Activated naive CD8-positive, alpha-beta T cell treated with anti-CD3 and anti-CD28 coated beads for 36 hours (primary cell): Measurements from ENCODE around the gene ZNF41. TPM values are rescaled to one million over a fixed set of nuclear protein-coding genes. Genes with fewer than 3 reads are reported as not detected.

Experiments used
- DNase-seq: peaks from one replicate; pipeline ENCODE4 v3.0.0; 2021
- H3K27ac Mint-ChIP-seq: one replicate; pipeline ENCODE4 v1.8.0; 2022; ENCODE audit warnings: mild to moderate bottlenecking, moderate library complexity, mixed read lengths
- H3K27me3 Mint-ChIP-seq: one replicate; pipeline ENCODE4 v1.8.0; 2022; ENCODE audit warnings: mild to moderate bottlenecking, mixed read lengths
- H3K36me3 Mint-ChIP-seq: one replicate; pipeline ENCODE4 v1.8.0; 2021; ENCODE audit warnings: mild to moderate bottlenecking, mixed read lengths
- H3K4me1 Mint-ChIP-seq: one replicate; pipeline ENCODE4 v1.8.0; 2021; ENCODE audit warnings: mixed read lengths
- H3K4me3 Mint-ChIP-seq: one replicate; pipeline ENCODE4 v1.8.0; 2022; ENCODE audit warnings: mild to moderate bottlenecking, moderate library complexity, mixed read lengths
- H3K9me3 Mint-ChIP-seq: one replicate; pipeline ENCODE4 v1.8.0; 2022; ENCODE audit warnings: mixed read lengths
- total RNA-seq, 2 experiments: library from RNA; stranded (reverse); gene quantifications; one replicate each; pipeline ENCODE4 v1.2.3, GENCODE V29; 2021

ZNF41 gene
- total RNA-seq, 2 experiments from 2014 or later: 8.8 TPM

DNA sequence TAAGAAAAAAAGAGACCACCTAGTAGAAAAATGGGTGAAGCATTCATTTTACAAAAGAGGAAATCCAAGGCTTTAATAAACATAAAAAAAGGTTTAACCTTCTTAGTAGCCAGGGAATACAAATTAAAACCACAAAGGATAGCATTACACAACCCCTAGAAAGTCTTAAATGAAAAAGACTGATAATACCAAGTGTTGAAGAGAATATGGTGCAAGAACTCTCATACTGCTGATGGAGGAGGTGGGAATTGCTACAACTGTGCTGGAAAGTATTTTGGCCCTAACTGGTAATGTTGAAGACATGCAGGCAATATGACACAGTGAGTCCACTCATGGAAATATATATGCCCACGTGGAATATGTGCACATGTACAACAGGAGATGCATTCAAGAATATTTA lies 22.5 kb downstream of the ZNF41 start:
- Mint-ChIP-seq H3K4me3 (no peak overlapping the region), H3K36me3 (peaks cover 41% of the 10 kb centered on the region), H3K27me3 (no peaks in the 10 kb centered on the region), H3K4me1 (peaks cover 2% of the 10 kb centered on the region), H3K27ac (no peak overlapping the region), H3K9me3 (no peaks in the 10 kb centered on the region)
- DNase-seq: no peak

DNA sequence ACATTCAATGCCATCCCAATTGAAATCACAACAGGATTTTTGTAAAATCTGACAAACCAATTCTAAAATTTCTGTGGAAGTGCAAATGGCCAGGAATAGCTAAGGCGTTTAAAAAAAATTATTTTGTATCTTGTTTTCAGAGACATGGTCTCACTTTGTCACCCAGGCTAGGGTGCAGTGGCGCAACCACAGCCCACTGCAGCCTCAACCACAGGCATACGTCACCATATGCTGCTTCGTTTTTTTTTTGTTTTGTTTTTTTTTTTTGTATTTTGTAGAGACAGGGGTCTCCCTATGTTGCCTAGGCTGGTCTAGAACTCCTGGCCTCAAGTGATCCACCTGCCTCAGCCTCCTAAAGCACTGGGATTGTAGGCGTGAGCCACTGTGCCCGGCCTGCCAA lies 24.5 kb downstream of the ZNF41 start:
- Mint-ChIP-seq H3K4me3 (no peak overlapping the region), H3K36me3 (peaks cover 43% of the 10 kb centered on the region), H3K4me1 (peaks cover 2% of the 10 kb centered on the region)

DNA sequence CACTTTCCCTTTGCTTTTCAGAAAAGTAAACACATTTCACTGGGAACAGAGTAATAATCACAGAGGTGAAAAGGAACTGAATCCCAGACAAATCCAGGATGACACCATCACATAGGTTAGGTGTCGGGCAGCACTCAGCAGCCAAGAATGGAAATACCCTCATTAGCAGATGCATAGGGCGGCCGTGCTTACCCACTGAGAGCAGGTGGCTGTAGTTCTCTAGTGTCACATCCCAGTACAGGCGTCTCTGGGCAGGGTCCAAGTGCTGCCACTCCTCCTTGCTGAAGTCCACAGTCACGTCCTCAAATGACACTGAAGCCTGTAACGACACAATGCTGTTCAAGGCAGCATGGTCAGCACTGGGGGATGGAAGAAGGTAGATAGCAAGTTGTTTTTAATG lies 26.9 kb downstream of the ZNF41 start:
- peaks cover 2% of the 10 kb centered on the region for H3K4me1 Mint-ChIP-seq
- no peak overlapping the region for H3K27ac Mint-ChIP-seq
- peaks cover 2% of the 10 kb centered on the region for H3K9me3 Mint-ChIP-seq
- no peak for DNase-seq
- no peaks in the 10 kb centered on the region for H3K27me3 Mint-ChIP-seq
- H3K4me3 Mint-ChIP-seq: no peak overlapping the region
- peaks cover 52% of the 10 kb centered on the region for H3K36me3 Mint-ChIP-seq

More for the DNA sequence above, 24.5 kb downstream of the ZNF41 start:
- peak; percentile 10 for DNase-seq
- Mint-ChIP-seq H3K27ac (no peak overlapping the region), H3K27me3 (no peaks in the 10 kb centered on the region), H3K9me3 (no peaks in the 10 kb centered on the region)

DNA sequence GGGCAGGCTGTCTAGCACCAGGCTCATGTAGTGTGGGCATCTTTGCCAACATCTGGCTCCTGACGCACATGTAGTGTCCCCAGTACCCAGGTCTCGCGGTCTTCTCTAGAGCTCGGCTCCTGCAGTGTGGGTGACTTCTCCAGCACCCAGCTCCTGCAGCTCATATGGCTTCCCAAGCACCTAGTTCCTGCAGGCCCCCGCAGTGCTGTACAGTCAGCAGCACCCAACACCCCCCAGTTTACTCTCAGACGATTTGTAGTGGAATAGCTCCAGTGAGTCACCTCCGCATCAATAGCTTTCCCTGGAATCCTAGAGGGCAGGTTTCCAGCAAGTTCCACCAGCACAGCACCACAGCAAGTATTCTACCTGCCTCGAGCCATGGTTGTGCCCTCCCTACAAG lies 30.9 kb downstream of the ZNF41 start:
- Mint-ChIP-seq H3K9me3 (peaks cover 23% of the 10 kb centered on the region), H3K36me3 (peaks cover 79% of the 10 kb centered on the region), H3K27ac (no peak overlapping the region), H3K27me3 (no peaks in the 10 kb centered on the region), H3K4me1 (no peaks in the 10 kb centered on the region), H3K4me3 (no peak overlapping the region)
- DNase-seq: no peak

DNA sequence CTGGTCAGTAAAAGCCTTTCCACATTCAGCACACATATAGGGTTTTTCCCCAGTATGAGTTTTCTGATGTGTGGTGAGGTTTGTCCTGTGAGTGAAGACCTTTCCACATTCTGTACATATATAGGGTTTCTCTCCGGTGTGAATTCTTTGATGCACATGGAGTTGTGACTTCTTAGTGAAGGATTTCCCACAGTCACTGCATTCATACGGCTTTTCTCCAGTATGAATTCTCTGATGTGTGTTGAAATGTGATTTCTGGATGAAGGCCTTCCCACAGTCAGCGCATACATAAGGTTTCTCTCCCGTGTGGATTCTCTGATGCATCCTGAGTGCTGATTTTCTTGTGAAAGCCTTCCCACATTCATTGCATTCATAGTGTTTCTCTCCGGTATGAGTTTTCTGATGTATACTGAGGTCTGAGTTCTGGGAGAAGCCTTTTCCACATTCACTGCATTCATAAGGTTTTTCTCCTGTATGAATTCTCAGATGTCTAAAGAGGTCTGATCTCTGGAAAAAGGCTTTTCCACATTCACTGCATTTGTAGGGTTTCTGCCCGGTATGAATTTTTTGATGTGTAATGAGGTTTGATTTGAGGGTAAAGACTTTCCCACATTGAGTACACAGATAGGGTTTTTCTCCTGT lies 34.7 kb downstream of the ZNF41 start:
- Mint-ChIP-seq H3K9me3 (peaks cover 33% of the 10 kb centered on the region), H3K4me3 (no peak overlapping the region), H3K4me1 (no peaks in the 10 kb centered on the region), H3K36me3 (peaks cover 81% of the 10 kb centered on the region), H3K27ac (no peak overlapping the region), H3K27me3 (no peaks in the 10 kb centered on the region)
- no peak for DNase-seq

DNA sequence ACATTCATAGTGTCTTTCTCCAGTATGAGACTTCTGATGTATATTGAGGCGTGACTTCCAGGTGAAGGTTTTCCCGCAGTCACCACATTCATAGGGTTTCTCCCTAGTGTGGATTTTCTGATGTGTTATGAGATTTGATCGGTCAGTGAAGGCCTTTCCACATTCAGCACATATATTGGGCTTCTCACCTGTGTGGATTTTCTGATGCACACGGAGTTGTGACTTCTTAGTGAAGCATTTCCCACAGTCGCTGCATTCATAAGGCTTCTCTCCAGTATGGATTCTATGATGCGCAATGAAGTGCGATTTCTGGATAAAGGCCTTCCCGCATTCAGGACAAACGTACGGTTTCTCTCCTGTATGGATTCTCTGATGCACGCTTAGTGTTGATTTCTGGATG lies 35.4 kb downstream of the ZNF41 start:
- no peak for DNase-seq
- Mint-ChIP-seq H3K27ac (no peak overlapping the region), H3K36me3 (peaks cover 76% of the 10 kb centered on the region), H3K4me3 (no peak overlapping the region), H3K27me3 (no peaks in the 10 kb centered on the region), H3K9me3 (peaks cover 33% of the 10 kb centered on the region), H3K4me1 (no peaks in the 10 kb centered on the region)

DNA sequence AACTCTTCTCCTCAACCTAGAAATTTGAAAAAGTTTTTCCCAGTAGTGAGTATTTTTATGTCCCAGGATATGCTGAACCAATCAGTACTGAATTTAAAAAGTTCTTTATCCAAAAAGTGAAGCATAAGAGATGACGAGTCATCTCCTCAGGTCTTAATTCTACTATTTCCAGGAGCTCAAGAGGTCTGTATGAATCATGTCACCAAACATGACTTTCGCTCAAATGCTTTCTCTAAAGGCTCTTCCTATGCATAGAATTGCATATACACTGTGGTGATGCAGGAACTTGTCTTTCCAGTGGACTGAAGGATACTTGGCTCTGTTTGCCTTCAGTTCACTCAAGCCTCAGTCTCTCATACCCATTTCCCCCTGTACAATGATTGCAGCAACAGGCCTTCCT lies 36.1 kb downstream of the ZNF41 start:
- H3K27me3 Mint-ChIP-seq: no peaks in the 10 kb centered on the region
- H3K9me3 Mint-ChIP-seq: peaks cover 35% of the 10 kb centered on the region
- H3K4me3 Mint-ChIP-seq: no peak overlapping the region
- H3K36me3 Mint-ChIP-seq: peaks cover 70% of the 10 kb centered on the region
- no peaks in the 10 kb centered on the region for H3K4me1 Mint-ChIP-seq
- DNase-seq: no peak
- H3K27ac Mint-ChIP-seq: no peak overlapping the region

DNA sequence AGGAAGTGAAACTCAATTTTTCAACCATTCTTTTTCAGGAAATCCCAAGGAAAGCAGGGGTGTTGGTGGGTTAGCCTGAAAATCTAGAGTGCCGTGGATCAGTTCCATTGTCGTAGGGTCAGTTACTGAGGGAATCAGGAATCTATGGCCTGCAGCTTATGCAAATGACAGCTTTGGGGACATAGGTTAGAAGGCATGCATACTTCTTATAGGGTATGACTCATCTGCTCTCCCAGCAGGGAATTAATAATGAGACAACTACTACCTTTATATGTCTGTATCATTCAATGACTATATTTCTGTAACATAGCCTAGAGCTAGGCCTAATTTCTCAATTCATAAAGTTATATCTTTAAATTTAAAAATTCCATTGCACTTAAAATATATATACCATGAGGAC lies 36.6 kb downstream of the ZNF41 start:
- no peaks in the 10 kb centered on the region for H3K27me3 Mint-ChIP-seq
- no peak overlapping the region for H3K4me3 Mint-ChIP-seq
- H3K4me1 Mint-ChIP-seq: no peaks in the 10 kb centered on the region
- peaks cover 67% of the 10 kb centered on the region for H3K36me3 Mint-ChIP-seq
- peaks cover 36% of the 10 kb centered on the region for H3K9me3 Mint-ChIP-seq
- no peak overlapping the region for H3K27ac Mint-ChIP-seq
- DNase-seq: no peak

DNA sequence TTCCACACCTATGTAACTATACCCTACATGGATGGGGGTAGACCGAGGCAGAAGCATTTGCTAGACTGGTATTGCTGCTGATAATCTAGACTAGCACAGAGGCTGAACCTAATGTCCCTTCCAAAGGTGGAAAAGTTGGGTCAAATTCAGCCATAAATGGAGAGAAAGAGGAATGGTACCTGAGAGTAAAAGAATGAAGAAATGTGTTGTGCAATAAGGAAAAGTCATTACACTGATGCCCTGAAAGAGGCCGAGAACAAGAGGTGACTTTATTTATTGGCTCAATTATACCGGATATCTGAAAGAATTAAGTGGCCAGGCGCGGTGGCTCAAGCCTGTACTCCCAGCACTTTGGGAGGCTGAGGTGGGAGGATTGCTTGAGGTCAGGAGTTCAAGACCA lies 52.1 kb downstream of the ZNF41 start:
- Mint-ChIP-seq H3K36me3 (no peaks in the 10 kb centered on the region), H3K4me1 (no peaks in the 10 kb centered on the region), H3K4me3 (no peak overlapping the region), H3K9me3 (no peaks in the 10 kb centered on the region), H3K27me3 (no peaks in the 10 kb centered on the region), H3K27ac (no peak overlapping the region)
- DNase-seq: no peak

DNA sequence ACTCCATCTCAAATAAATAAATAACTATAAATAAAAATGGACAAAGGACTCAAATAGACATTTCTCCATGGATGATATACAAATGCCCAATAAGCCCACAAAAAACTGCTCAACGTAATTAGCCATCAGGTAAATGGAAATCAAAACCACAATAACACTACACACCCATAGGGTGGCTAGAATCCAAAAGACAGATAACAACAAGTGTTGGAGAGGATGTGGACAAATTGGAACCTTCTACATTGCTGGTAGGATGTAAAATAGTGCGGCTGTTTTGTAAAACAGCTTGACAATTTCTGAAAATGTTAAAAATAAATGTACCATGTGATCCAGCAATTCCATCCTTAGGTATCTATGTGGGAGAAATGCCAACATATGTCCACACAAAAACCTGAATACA lies 60.6 kb downstream of the ZNF41 start:
- Mint-ChIP-seq H3K9me3 (peaks cover 6% of the 10 kb centered on the region), H3K27ac (no peak overlapping the region), H3K4me1 (no peaks in the 10 kb centered on the region), H3K36me3 (peaks cover 10% of the 10 kb centered on the region), H3K4me3 (no peak overlapping the region), H3K27me3 (no peaks in the 10 kb centered on the region)
- DNase-seq: no peak

DNA sequence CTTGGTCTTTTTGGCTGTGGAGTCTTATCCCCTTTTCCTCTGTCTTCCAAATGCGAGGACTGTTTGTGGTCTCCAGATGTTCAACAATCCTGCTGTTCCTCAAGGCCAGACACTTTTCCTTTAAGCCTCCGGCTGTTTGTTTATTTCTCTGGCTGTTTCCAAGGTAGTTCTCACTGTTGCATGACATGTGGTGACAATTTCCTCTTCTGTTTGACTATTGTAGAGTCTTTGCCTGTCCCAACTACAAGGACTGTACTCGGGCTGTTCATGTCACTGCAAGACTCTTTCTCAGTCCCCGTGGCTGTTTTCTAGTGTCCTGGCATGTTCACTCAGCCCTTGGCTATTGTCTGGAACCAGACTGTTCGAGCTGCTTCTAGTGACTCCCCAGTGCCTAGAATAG lies 62.1 kb downstream of the ZNF41 start:
- Mint-ChIP-seq H3K4me1 (no peaks in the 10 kb centered on the region), H3K27me3 (no peaks in the 10 kb centered on the region), H3K9me3 (peaks cover 8% of the 10 kb centered on the region), H3K36me3 (peaks cover 14% of the 10 kb centered on the region), H3K27ac (no peak overlapping the region), H3K4me3 (no peak overlapping the region)
- DNase-seq: no peak

DNA sequence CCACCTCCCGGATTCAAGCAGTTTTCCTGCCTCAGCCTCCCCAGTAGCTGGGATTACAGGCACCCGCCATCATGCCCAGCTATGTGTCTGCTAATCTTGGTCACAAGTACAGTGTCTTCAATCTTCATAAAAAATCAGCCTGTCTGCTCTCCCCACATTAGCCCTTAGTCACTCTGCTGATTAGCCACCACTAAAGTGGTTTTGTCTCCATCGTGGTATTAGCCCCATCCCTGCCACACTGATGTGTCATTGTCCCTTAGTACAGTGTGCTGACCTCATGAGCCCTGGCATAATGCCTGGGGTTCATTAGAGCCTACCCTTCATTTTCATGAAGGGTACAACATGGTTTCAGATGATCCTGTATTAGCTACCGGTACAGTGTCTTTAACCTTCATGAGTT lies 62.8 kb downstream of the ZNF41 start:
- H3K4me3 Mint-ChIP-seq: no peak overlapping the region
- no peaks in the 10 kb centered on the region for H3K4me1 Mint-ChIP-seq
- H3K27me3 Mint-ChIP-seq: no peaks in the 10 kb centered on the region
- no peak overlapping the region for H3K27ac Mint-ChIP-seq
- peaks cover 8% of the 10 kb centered on the region for H3K9me3 Mint-ChIP-seq
- H3K36me3 Mint-ChIP-seq: peaks cover 14% of the 10 kb centered on the region
- DNase-seq: no peak

DNA sequence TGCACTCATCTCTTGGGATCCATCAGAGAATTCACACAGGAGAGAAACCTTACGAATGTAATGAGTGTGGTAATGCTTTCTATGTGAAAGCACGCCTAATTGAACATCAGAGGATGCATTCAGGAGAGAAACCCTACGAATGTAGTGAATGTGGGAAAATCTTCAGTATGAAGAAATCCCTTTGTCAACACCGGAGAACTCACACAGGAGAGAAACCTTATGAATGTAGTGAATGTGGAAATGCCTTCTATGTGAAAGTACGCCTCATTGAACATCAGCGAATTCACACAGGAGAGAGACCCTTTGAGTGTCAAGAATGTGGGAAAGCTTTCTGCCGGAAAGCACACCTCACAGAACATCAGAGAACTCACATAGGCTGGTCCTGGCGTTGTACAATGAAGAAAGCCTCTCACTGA lies 69.8 kb downstream of the ZNF41 start:
- Mint-ChIP-seq H3K27me3 (no peaks in the 10 kb centered on the region), H3K27ac (no peak overlapping the region), H3K36me3 (peaks cover 48% of the 10 kb centered on the region), H3K9me3 (peaks cover 22% of the 10 kb centered on the region), H3K4me3 (no peak overlapping the region), H3K4me1 (no peaks in the 10 kb centered on the region)
- no peak for DNase-seq

Other genes starting within 250 kb of the ZNF41 start
- gene ZNF157, start 112.6 kb downstream of the ZNF41 start, total RNA-seq: 1 to 10 TPM in 1 of 2 experiments, under 1 TPM in 1; 0.78 to 1.2 TPM
- 10 to 100 TPM; 65.1 to 70.8 TPM for gene ARAF, start 78.0 kb upstream of the ZNF41 start, total RNA-seq
- gene TIMP1, start 99.2 kb upstream of the ZNF41 start, total RNA-seq: 1 to 10 TPM; 2.7 to 3.2 TPM
- gene SYN1, start 136.6 kb upstream of the ZNF41 start, total RNA-seq: 1 to 10 TPM in 1 of 2 experiments, under 1 TPM in 1; 0.91 to 1.4 TPM
- gene CFP, start 146.7 kb upstream of the ZNF41 start, total RNA-seq: 1 to 10 TPM in 1 of 2 experiments, under 1 TPM in 1; 0.90 to 1.9 TPM
- gene ELK1, start 167.3 kb upstream of the ZNF41 start, total RNA-seq: 10 to 100 TPM; 65.4 to 67.5 TPM
- gene UXT, start 176.0 kb upstream of the ZNF41 start, total RNA-seq: 100 to 1,000 TPM; 150 to 154 TPM